HG03175 (cell line): ENCODE measurements around the gene SLC10A7.

ENCODE experiments used
- ATAC-seq: cut with Tn5 transposase; IDR thresholded peaks from one replicate; pipeline ENCODE4 v1.9.1; 2021; ENCODE audit warnings: mild to moderate bottlenecking, moderate library complexity; ENCODE audit not compliant: unreplicated experiment

Gene SLC10A7

DNA sequence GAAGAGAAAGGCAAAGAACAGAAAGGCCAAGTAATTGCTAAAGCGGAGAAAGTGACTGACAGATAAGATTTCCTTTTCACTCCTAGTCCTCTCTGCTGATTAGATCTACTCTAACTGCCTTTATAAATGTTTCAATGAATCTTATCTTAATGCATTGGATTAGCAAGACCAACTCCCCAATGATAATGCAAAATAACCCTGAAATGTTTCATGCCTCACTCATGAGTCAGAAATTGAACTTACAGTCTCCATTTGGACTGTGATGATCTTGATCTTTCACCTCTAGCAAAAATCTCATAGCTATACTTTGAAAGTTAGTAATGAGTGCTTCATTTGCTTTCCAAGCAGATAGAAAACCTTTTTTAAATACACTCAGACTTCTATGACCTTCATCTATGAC, 26.5 kb downstream of the SLC10A7 start:
- ATAC-seq, result no peak

DNA sequence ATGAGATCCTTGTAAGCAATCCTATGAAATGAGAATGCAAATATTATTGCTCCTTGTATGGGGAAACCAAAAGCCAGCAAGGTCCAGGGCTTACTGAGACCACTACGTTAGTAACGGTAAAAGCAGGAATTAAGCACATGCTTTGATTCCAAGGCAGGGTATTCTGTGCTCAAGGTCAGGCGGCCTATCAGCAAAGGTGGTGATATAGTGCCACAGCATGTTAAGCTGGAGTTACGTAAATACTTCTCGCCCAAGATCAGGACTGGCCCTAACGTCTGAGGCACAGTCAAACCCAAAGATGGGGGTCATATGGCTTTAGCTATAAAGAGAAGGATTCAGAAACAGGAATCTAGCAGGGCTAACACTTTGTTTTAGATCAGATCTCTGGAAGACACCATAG, 27.6 kb downstream of the SLC10A7 start:
- ATAC-seq, result no peak

DNA sequence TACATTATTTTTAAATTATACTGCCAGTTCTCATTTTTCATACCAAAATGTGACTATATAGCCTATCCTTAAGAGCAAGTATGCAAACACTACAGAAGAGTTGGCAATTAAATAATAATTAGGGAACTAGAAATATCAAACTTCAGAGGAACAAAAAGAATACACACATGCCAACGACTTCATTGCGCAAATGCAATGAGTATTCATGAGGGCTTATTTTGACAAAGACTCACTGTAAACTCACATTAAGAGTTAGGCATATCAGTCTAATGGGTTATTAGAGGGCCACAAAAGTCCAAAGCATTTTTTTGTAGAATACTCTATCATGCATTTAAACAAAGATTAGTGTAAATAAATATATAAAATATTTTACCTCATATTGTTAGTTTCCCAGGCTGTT, 31.6 kb downstream of the SLC10A7 start:
- ATAC-seq, result no peak

GRCh38 chr4:146488495-146489174, 33.1 kb downstream of the SLC10A7 start:
- ATAC-seq, result no peak

- peak; percentile 75 for ATAC-seq
These were observed 35.2 kb downstream of the SLC10A7 start for GRCh38 chr4:146486565-146486964.

DNA sequence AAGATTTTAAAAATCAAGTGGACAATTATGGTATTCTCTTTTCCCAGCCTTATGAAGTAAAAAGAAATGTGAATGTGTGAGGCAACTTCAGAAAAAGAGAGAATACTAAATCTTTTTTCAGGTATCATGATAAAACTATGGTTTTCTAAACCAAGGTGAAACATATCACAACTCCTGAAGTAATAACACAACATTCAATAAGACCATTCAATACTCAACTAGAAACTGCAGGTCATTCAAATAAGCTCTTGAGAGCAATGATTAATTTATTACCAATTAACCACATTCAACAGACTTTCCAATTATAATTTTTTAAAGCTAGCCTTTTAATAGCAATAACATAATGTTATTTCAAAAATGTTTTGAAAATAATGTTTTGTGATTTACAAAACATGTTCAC, 35.8 kb downstream of the SLC10A7 start:
- peak; percentile 66 for ATAC-seq

GRCh38 chr4:146482788-146483187, 39.0 kb downstream of the SLC10A7 start:
- no peak for ATAC-seq

- ATAC-seq, result no peak
These were observed 40.5 kb downstream of the SLC10A7 start for GRCh38 chr4:146481246-146481645.

GRCh38 chr4:146478009-146478408, 43.7 kb downstream of the SLC10A7 start:
- no peak for ATAC-seq

DNA sequence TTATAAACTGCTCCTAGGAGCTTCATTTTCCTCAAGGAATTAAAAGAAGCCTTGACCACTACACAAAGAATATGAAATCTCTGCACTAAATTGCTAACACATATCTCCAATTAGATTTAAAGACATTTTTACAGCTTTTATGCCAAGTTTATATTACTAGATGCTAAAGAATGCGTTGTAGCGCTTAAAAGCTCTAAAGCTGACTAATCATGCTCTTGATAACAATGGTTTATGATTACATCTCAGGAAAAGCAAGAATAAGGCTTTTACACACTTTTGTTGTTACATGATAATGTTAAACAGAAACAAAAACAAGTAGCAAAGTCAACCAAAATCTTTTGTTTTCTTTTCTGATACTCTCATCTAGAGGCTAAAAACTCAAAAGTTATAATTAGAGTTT, 44.7 kb downstream of the SLC10A7 start:
- no peak for ATAC-seq

DNA sequence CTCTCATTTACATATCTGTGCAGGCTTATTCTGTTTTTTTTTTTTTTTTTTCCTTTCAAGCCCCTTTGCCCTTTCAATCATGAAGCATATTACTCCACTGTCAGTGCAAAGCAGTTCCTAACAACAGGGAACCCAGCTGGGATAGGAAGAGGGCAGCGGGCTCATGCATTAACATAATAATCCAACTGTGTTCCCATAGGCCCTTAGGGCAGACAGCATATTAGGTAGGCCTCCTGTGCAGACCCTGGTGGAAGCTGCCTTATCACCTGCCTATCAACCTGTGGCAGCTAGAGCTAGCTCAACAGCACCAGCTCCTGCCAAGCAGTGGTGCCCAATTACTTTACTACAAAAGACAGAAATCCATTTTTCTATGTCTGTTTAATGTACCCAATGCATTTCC, 49.3 kb downstream of the SLC10A7 start:
- no peak for ATAC-seq

DNA sequence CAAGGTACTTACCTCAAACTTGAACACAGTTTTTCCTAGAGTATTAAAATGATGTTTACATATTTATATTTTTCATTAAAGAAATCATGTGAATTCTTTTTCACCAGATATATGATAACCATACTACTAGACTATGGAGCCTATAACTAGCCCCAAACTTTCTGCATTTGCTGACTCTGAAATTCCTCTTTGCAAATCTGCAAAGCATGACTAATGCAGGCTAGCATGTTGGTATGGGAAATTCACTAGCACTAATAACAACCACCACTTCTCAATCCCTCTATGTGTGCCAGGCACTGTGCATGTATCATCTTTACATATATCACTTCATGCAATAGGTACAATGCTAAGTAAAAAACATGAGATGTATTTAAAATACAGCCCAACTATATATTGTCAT, 51.1 kb downstream of the SLC10A7 start:
- ATAC-seq, result no peak

- ATAC-seq, result no peak
These were observed 52.7 kb downstream of the SLC10A7 start for GRCh38 chr4:146469022-146469421.

DNA sequence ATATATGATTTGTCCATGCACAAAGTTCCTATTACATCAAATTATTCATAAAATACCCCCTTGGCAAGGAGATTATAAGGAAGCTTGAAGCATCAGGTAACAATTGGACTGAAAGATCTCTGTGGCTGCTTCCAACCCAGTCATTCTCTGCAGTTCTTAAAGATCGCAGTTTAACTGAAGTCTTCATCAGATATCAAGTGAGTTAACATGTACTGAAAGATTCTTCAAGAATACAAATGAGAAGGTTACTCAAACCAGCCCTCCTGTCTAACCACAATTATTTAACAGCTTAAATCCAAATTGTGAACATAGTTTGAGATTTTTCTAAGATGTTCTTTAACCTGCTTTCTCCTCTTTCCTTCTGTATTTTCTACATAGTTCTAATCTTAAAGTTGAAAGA, 56.1 kb downstream of the SLC10A7 start:
- no peak for ATAC-seq

DNA sequence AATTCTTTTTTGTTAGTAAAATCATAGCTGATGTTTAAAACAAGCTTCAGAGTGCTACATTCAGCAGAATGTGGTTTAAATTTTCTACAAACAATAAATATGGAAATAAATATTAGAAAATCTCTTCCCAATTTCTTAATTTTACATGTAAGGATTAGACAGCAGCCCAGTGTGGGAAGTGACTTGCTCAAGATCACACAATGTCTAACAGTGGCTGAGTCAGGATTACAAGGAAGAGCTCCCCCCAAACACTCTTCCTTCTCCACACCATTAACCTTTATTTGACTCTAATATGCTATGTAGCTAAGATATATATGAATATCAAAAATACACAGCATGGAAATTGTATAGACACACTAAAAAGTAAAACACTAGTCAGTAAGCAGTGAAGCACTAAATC, 59.5 kb downstream of the SLC10A7 start:
- ATAC-seq, result no peak

- peak; percentile 86 for ATAC-seq
These were observed 63.1 kb downstream of the SLC10A7 start for GRCh38 chr4:146458594-146458993.

- ATAC-seq, result no peak
These were observed 65.1 kb downstream of the SLC10A7 start for GRCh38 chr4:146456681-146457080.

- no peak for ATAC-seq
These were observed 68.4 kb downstream of the SLC10A7 start for GRCh38 chr4:146453181-146453807.

GRCh38 chr4:146450524-146450923, 71.2 kb downstream of the SLC10A7 start:
- ATAC-seq, result peak; percentile 79

GRCh38 chr4:146446555-146446954, 75.2 kb downstream of the SLC10A7 start:
- no peak for ATAC-seq

DNA sequence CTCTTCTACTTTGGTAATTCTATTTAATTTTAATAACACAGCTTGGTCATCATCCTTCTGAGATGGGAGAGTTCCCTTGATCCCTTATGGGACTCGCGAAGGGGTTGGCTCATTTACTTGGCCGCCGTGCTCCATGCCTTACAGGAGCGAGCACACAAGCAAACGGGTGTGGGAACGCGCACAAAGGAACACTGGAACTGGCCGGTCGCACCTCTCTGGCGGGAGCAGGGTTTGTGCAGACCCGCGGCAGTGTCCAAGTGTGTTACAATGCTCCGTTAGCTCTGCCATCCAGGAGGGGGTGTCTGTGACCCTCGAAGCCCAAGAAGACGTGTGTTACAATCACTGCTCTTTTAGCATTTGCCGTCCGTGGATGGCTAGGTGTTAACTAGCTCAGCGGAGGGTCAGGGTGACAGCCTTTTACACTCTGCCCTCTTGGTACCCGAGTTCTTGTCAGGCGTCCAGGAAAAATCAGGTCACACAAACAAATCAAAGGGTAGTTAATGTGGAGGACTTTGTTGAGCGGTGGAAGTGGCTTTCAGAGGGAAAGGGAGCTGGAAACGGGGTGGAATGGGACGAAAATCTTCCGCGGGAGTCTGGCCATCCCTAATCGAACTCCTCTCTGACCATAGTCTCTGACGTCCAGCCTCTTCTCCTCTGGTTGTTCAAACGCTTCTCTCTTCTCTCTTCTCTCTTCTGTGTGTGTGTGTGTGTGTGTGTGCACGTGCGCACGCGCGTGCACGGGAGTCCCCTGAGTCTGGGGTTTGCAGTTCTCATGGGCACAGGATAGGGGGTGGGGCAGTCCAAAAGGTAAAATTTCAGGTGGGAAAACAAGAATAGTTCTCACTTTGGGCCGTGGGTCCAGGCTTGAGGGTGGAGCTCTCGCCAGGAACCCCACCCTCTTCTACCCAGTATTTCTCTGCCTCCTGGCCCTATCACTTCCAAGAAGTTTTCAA, 76.3 kb downstream of the SLC10A7 start:
- ATAC-seq, result no peak

DNA sequence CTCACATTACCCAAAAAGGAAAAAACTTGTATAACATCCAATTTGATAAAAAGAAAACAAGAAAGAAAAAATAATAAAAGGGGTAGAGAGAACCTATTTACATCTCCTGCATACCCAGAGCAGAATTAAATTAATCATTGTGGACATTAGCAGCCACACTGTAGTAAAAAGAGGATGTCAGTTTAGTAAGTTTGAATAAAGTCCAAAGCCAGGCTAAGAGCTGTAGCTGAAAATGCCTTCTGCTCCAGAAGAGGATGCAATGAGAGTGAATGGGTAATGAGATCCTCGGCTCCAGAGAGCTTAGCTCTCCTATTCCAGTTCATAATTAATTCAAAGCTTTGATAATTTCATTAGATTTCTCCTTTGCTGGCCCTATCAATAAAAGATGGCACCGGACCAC, 78.2 kb downstream of the SLC10A7 start:
- no peak for ATAC-seq
